ENCODE data around the gene AKIRIN2.

The AKIRIN2 gene

GRCh38 chr6:87701676-87702588 lies at the start of gene AKIRIN2:
Gene AKIRIN2, minus strand, starts transcription at chr6:87702233. Its CDS starts 549 bp downstream, at chr6:87701684.
- H3K4me3 ChIP-seq (replicated peaks; ENCODE audit: low read depth, low read length) = peak within 1 kb of the TSS; percentile 97
- DNase-seq (ENCODE audit: low read depth) = peak; percentile 100
- TF ChIP-seq CTCF (IDR thresholded peaks at IDR 0.05; ENCODE audit: low read length, missing control alignments) = no peak

- TF ChIP-seq CTCF (IDR thresholded peaks at IDR 0.05; ENCODE audit: low read length, missing control alignments) = no peak
- no peak for DNase-seq (ENCODE audit: low read depth)
- H3K4me3 ChIP-seq (replicated peaks; ENCODE audit: low read depth, low read length) = no peak overlapping the region
Observed at GRCh38 chr6:87747646-87748045, 45.6 kb upstream of the AKIRIN2 start.

- no peak overlapping the region for H3K4me3 ChIP-seq (replicated peaks; ENCODE audit: low read depth, low read length)
- no peak for DNase-seq (ENCODE audit: low read depth)
- TF ChIP-seq CTCF (IDR thresholded peaks at IDR 0.05; ENCODE audit: low read length, missing control alignments) = no peak
Observed at GRCh38 chr6:87745966-87746721, 44.1 kb upstream of the AKIRIN2 start.

DNA sequence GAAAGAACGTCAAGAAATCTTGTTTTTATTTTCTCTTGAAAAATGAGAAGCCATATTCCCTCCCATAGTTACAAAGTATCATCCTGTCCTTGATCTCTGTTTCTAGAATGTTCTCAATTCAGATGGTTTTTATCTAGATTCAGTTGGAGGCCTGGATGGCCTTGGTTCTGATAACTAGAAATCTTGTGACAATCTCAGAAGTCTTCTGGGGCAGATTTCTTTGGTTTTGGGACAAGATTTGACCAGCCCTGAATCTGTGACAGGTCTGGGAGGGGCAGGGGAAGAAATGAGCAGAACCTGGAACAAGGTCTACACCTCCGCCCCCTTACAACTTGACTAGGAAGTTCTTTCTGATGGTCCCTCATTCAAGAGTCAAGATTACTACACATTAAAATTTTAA lies 41.4 kb upstream of the AKIRIN2 start:
- no peak for TF ChIP-seq CTCF (IDR thresholded peaks at IDR 0.05; ENCODE audit: low read length, missing control alignments)
- DNase-seq (ENCODE audit: low read depth) = no peak
- H3K4me3 ChIP-seq (replicated peaks; ENCODE audit: low read depth, low read length) = no peak overlapping the region

DNA sequence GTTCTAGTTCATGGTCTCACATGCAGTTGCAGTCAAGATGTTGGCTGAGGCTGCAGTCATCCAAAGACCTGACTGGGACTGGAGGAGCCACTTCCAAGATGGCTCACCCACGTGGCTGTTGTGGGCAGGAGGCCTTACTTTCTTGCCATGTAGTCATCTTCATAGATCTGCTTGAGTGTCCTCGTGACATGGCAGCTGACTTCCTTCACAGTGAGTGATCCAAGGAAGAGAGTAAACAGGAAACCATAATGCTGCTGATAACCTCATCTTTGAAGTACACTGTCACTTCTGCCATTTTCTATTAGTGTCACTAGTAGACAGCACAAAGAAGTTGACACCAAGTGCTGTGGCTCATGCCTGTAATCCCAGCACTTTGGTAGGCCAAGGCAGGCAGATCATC lies 40.1 kb upstream of the AKIRIN2 start:
- no peak for TF ChIP-seq CTCF (IDR thresholded peaks at IDR 0.05; ENCODE audit: low read length, missing control alignments)
- H3K4me3 ChIP-seq (replicated peaks; ENCODE audit: low read depth, low read length) = no peak overlapping the region
- DNase-seq (ENCODE audit: low read depth) = no peak

GRCh38 chr6:87741001-87741650 lies 39.1 kb upstream of the AKIRIN2 start:
- H3K4me3 ChIP-seq (replicated peaks; ENCODE audit: low read depth, low read length) = no peak overlapping the region
- no peak for DNase-seq (ENCODE audit: low read depth)
- no peak for TF ChIP-seq CTCF (IDR thresholded peaks at IDR 0.05; ENCODE audit: low read length, missing control alignments)
